Stimulated activated CD4-positive, alpha-beta T cell treated with anti-CD3 and anti-CD28 coated beads, TNF-alpha, amount 100 ng/mL, for 1 hour (primary cell): ENCODE data around the gene MCOLN3.
"Not testable (repeated sequence)": the region's sequence is repeated elsewhere in the genome, so short reads cannot be mapped to it uniquely, and the experiment has no call there.

Experiments
- DNase-seq, 3 donors: peaks; one replicate each; pipeline ENCODE4 v3.0.0-alpha.2; 2020; ENCODE audit warnings: low read depth in 3 of 3, low spot score in 1 of 3

MCOLN3 gene

DNA sequence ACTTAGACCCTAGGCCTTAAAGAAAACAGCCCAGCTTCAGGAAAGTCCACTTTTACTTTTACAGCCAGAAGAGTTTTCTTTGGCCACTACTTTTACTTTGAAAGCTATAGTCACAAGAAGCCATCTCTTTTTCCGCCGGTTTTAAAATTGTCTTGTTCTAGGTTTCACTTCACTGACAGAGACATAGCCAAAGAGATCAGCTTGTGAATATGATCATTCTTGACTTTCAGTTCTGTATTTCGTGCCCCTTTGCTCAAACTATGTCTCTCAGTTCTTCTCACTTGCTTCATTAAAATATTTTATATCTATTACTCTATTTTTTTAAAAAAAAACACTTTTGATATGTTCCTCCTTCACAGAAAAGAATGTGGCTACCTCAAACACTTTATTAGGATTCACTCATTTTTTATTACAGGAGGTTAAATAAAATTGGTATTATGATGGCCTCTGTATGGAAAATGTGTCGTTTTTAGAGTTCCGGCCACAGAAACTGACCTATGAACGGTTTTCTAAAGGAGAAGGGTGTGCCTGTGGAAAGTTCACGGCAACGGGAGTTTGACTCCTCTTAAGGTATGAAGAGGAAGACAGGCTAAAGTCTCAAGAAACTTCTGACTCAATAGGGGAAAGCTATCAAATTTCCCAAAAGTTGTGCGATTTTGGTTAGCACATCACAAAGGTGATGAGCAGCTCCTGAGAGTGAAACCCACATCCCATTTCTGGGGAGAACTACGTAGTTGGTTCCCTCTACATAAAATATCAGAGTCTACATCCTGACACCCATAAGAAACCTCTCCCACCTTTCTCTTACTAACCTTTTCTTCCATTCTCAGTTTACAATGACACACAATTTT lies 52.6 kb downstream of the MCOLN3 start:
- DNase-seq, result no peak

DNA sequence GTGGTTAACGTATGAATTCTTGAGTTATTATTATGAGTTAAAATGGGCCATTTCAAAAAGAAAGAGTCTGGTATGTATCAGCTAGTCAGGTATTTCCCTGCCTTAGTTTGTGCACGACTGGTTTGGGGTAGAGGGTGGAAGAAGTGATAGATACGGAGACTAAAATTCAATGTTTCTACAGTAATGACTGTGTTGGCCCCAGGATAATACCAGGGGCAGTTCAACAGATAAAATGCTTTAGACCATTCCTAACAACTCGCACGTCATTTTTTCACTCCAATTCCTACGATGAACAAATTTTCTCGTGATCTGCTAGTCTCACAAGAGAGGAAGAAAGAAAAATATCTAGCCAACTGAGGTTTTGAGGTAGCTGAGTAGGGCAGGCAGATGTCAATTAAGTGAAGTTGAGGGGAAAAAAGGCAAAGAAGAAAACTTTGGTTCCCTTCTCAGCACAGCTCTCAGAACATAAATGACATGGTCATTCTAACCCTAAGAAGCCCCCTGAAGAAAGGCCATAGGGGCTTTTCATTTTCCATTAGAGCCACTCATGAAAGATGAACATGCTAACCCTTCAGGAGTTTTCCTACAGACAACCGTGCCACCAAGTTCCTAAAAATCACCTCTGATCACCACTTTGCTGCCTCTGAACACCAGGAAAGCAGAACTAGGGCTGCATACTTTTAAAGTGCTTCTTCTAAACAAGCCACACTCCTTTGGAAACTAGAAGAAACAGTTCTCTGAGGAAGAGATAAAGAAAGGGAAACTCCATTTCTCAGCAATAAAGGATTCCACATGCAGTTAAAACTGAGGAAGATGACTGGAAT lies 57.0 kb downstream of the MCOLN3 start:
- DNase-seq, result no peak

DNA sequence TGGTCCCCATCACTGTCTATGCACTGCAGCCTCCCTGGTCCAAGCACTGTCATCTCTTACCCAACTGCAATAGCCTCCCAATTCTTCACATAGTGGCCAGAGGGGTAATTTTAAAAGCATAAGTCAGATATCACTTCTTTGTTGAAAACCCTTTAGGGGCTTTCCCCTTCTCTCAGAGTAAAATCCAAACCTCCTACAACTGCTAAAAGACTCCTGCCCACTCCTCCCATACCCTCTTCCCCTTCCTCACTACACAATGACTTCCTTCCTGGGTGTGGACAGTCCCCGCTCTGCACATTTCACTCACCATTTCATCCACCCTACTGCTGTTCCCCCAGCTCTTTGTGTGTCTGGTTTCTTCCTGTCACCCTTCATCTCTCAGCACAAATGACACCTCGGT lies 59.7 kb downstream of the MCOLN3 start:
- DNase-seq, result no peak

DNA sequence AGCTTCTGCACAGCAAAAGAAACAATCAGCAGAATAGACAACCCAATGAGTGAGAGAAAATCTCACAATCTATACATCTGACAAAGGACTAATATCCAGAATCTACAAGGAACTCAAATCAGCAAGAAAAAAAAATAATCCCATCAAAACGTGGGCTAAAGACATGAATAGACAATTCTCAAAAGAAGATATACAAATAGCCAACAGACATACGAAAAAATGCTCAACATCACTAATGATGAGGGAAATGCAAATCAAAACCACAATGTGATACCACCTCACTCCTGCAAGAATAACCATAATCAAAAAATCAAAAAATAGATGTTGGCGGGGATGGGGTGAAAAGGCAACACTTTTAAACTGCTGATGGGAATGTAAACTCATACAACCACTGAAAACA lies 61.7 kb downstream of the MCOLN3 start:
- not testable (repeated sequence) for DNase-seq

DNA sequence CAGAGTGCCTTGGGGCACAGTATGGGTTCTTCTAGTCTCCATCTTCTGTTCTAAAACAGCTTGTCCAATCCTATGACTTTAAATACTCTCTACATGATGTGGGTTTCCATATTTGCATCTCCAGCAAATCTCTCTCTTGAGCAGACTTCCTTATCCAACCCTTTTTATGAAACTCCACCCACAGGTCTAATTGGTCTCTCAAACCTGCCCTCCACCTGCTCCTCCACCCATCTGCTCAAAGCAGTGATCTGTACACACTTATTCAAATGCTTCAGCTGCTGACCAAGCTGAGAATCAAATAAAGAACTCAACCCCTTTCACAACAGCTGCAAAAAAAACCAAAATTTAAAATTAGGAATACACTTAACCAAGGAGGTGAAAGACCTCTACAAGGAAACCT lies 62.9 kb downstream of the MCOLN3 start:
- DNase-seq, result no peak

DNA sequence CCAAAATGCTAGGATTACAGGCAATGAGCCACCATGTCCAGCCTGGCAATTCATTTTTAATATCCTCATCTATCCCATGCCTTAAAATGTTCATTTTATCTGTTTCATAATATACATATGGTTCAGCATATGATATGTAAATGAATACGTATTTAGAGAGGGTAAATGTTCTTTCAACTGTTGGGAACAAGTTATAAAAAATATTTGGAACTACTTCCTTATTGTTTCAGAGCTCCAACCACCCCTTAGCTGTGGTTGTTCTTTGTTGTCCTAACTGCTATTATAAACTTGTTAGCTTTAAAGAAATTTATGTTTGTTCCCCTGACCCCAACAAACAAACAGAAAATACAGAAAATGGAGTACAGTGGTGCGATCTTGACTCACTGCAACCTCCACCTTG lies 65.9 kb downstream of the MCOLN3 start:
- DNase-seq, result no peak

DNA sequence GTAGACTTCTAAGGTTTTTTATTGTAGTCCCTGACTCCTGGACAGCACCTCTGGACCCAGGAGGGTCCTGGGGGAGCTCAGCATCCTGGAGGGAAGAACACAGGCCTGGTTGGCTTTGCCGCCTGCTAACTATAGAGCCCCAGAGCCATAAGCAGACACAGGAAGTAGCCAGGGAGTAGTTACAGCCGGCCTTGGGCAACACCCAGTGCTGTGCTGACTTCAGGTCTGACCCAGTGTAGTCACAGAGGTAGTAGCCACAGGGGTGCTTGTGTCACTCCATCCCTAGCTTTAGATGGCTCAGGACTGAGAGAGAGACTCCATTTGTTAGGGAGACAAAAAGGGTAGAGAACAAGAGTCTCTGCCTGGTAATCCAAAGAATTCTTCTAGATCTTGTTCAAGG lies 73.3 kb downstream of the MCOLN3 start:
- DNase-seq, result no peak

DNA sequence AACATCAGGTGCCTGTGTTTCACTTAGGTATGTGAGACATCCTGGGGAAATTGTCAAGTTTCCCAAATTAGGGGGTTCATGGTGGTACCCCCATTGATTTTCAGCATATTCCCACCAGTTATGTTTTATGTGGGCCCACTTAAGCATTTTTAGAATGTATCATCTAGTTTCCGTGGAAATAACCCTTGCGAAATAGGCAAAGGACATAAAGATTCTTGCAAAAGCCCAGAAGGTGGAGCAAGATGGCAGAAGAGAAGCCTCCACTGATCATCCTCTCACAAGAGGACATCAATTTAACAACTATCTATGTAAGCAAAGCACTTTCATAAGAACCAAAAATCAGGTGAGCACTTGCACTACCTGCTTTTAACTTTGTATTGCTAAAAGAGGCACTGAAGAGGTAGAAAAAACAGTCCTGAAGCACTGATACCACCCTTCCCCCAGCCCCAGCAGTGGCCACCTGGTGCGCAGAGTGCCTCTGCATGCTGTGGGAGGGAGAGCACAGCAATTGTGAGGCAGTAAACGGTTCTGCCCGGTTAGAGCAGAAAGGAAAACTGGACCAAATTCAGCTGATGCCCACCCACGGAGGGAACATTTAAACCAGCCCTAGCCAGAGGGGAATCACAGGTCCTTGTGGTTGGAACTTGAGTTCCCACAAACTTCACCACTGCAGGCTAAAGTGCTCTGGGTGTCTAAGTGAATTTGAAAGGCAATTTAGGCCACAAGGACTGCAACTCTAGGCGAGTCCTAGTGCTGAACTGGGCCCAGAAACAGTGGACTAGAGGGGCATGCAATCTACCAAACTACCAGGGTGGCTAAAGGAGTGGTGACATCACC lies 74.6 kb downstream of the MCOLN3 start:
- DNase-seq, result no peak

DNA sequence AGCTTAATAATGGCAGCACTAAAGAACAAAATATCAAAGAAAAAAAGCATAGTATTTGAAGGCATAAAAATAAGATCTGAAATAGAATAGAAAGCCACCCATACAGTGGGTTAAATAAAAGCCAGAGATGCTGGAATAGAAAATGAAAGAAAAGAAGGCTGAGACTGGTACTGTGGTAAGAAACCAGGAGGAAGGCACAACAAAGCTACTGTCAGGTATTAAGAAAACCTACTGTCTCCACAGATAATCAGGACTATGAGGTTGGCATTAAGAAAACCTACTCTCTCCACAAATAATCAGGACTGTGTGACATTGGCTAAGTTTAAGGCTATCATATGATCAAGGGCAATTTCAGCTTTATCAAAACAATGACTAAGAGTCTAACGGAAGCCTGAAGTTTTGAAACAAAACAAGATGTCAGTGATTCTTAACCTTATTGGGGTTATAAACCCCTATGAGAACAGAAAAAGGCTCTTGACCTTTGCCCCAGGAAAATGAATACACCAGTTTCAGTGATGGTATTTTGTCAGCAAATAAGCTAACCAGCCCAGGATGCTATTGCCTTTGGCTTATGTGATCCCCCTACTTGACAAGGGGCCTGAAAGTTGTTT lies 75.8 kb downstream of the MCOLN3 start:
- no peak for DNase-seq

DNA sequence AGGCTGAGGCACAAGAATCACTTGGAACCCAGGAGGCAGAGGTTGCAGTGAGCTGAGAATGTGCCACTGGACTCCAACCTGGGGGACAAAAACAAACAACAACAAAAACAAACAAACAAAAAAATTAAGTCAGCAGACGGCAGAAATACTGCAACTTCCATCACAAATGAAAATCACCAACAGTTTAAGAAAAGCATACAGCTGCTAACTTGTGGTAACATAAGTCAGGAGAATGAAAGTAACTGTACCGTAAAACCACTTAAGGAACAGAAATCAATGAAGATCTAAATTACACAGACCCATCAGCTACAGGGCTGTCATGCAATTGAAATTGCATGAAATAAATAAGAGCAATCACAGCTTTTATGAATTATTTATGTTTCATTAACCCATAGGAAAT lies 76.3 kb downstream of the MCOLN3 start:
- no peak for DNase-seq

DNA sequence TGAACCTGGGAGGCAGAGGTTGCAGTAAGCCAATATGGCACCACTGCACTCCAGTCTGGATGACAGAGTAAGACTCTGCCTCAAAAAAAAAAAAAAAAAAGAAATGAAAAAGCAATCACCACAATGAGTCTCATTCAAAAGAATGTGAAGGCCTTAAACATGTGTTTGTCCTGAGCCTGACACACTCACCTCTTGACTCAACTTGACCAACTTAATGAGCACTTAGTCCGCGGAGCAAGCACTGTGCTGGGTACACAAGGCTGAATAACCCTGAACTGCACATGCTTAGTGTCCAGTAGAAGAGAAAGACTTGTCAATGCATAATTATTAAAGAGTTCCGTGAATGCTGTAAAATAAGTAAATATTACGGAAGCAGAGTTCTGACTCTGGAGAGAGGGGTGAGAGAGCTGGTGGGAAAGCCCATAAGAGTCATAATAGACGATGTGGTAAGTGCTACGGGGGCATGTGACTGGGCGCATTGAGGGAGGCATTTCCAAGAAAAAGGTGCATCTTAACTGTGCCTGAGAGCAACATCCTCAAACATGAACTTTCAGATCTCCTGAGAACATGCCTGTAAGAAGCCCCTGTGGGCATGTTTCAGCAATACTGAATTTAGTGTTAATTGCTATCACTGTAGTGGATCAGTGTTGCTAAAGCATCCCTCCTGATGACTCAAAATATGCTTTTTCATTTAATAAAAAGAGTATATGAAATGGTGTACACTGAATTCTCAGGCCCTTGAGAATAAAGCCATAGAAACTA lies 78.6 kb downstream of the MCOLN3 start:
- DNase-seq, result no peak

DNA sequence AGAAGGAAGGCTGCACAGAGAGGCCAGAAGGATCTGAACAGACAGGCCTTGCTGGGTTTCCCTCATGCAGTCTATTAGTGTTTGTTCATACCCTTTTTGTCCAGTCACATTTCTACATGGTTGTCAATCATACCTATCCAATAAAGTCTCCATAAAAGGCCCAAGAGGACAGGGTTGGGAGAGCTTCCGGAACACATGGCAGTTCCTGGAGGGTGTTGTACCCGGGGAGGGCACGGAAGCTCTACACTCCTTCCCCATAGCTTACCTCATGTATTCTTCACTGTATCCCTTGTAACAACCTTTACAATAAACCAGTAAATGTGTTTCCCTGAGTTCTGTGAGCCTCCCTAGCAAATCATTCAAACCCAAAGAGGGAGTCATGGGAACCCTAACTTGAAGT lies 79.4 kb downstream of the MCOLN3 start:
- DNase-seq, result no peak

DNA sequence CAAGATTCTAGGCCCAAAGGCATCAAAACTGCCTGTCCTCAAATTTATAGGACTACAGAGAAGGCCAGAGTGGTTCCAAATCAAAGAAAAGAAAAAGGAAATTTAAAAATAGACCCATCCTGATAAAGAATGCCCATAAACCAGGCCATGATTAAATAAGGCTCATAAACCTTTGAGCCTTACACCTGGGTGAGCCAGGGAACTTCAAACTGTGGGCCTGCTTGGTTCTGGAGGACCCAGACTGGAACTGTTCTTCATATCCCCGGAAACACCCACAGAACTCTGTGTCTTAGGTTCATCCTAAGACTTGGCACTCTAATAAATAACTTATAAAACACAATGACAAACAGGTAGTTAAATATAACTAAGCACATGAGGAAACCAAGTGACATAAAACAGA lies 80.2 kb downstream of the MCOLN3 start:
- no peak for DNase-seq
